A549 (cell line): ENCODE measurements around the gene COL12A1. TPM values are rescaled to one million over a fixed set of nuclear protein-coding genes. Genes with fewer than 3 reads are reported as not detected.

Experiments
- ATAC-seq, 2 experiments: fragments of 200-7000 bp in 1 of 2; fragments of >200 bp in 1 of 2; cut with Nextera tagmentation in 1 of 2; cut with Tn5 transposase in 1 of 2; 3 replicates each; pipeline versions ENCODE4 v1.8.0 to v1.9.1; 2018 to 2020; ENCODE audit warnings: mild to moderate bottlenecking in 1 of 2, moderate library complexity in 1 of 2
- CTCF ChIA-PET: fragments of 300-600 bp; sonication (Branson Sonifier 250); formaldehyde crosslinking; extraction: SDS; loops from one replicate; lab custom pipeline; 2021; ENCODE audit warnings: antibody characterized with exemption, inconsistent platforms; lab: Yijun Ruan, JAX
- POLR2A ChIA-PET: fragments of 350-600 bp; formaldehyde crosslinking; extraction: SDS; loops from one replicate; lab custom pipeline; 2021; ENCODE audit warnings: antibody characterized with exemption, inconsistent platforms; lab: Yijun Ruan, JAX
- DNase-seq, 2 experiments: peaks; one replicate each; pipeline versions ENCODE4 v3.0.0 to v3.0.0-alpha.2; 2011 to 2016; ENCODE audit warnings: low read depth in 1 of 2, low spot score in 1 of 2
- FAIRE-seq: peaks from 2 replicates; lab custom pipeline; 2011; peaks lifted over from hg19 to GRCh38; lab: Jason Lieb, UNC
- H3K27ac ChIP-seq, 2 experiments: fragments of >200 bp; sonication (Bioruptor Twin); formaldehyde crosslinking; 3 replicates each; pipeline ENCODE4 v1.5.1; 2016 to 2017
- H3K4me1 ChIP-seq: fragments of >200 bp; sonication (Bioruptor Twin); formaldehyde crosslinking; 3 replicates; pipeline ENCODE4 v1.6.1; 2016
- H3K4me2 ChIP-seq: fragments of >200 bp; sonication (Bioruptor Twin); formaldehyde crosslinking; 3 replicates; pipeline ENCODE4 v1.6.1; 2016
- H3K4me3 ChIP-seq: fragments of >200 bp; sonication (Bioruptor Twin); formaldehyde crosslinking; 3 replicates; pipeline ENCODE4 v1.5.1; 2016
- H3K9me3 ChIP-seq: fragments of >200 bp; sonication (Bioruptor Twin); formaldehyde crosslinking; 3 replicates; pipeline ENCODE4 v1.6.1; 2016
- BHLHE40 ChIP-seq: IDR thresholded peaks from 2 replicates; pipeline ENCODE4 v1.6.1; 2012; ENCODE audit warnings: low read depth, low read length, inconsistent platforms
- CBX2 ChIP-seq: fragments of 200-600 bp; sonication (generic); IDR thresholded peaks from 2 replicates; pipeline ENCODE4 v1.6.1; 2016; ENCODE audit warnings: low read depth, mild to moderate bottlenecking, borderline replicate concordance
- CHD2 ChIP-seq: fragments of 150-350 bp; IDR thresholded peaks from 2 replicates; pipeline ENCODE4 v1.6.1; 2014; ENCODE audit warnings: low read length; ENCODE audit not compliant: partially characterized antibody
- CHD4 ChIP-seq: fragments of 200-600 bp; sonication (generic); IDR thresholded peaks from 2 replicates; pipeline ENCODE4 v1.6.1; 2016; ENCODE audit warnings: antibody characterized with exemption, mild to moderate bottlenecking, borderline replicate concordance
- EHF ChIP-seq: fragments of 250-450 bp; sonication (Bioruptor Pico); IDR thresholded peaks from 2 replicates; pipeline ENCODE4 v1.5.0; 2020; ENCODE audit warnings: mild to moderate bottlenecking
- EHMT2 ChIP-seq: fragments of 200-600 bp; sonication (generic); IDR thresholded peaks from 2 replicates; pipeline ENCODE4 v1.6.1; 2016; ENCODE audit warnings: antibody characterized with exemption, low read depth, mild to moderate bottlenecking, moderate library complexity
- EP300 ChIP-seq, 2 experiments: fragments of >200 bp; sonication (Bioruptor Twin); formaldehyde crosslinking; IDR thresholded peaks; 2 replicates in 1 of 2; 3 replicates in 1 of 2; pipeline ENCODE4 v1.6.1; 2016 to 2017
- FOSB ChIP-seq: fragments of 250-450 bp; sonication (Bioruptor Pico); IDR thresholded peaks from 2 replicates; pipeline ENCODE4 v1.5.0; 2020; ENCODE audit warnings: mild to moderate bottlenecking, moderate library complexity
- FOXS1 ChIP-seq: fragments of 250-450 bp; sonication (Bioruptor Pico); IDR thresholded peaks from 2 replicates; pipeline ENCODE4 v1.5.0; 2020; ENCODE audit warnings: mild to moderate bottlenecking, moderate library complexity
- GATA3 ChIP-seq: IDR thresholded peaks from 2 replicates; pipeline ENCODE4 v1.6.1; 2012; ENCODE audit warnings: borderline replicate concordance
- HEYL ChIP-seq: fragments of 250-450 bp; sonication (Bioruptor Pico); IDR thresholded peaks from 2 replicates; pipeline ENCODE4 v1.8.0; 2021; ENCODE audit warnings: mild to moderate bottlenecking, moderate library complexity
- HOXA7 ChIP-seq: fragments of 250-450 bp; sonication (Bioruptor Pico); IDR thresholded peaks from 2 replicates; pipeline ENCODE4 v1.5.0; 2020; ENCODE audit warnings: mild to moderate bottlenecking, moderate library complexity
- JUN ChIP-seq, 2 experiments: fragments of >200 bp; sonication (Bioruptor Twin); formaldehyde crosslinking; IDR thresholded peaks; 2 replicates in 1 of 2; 3 replicates in 1 of 2; pipeline ENCODE4 v1.6.1; 2016 to 2017
- KDM1A ChIP-seq: fragments of 200-600 bp; sonication (generic); IDR thresholded peaks from 2 replicates; pipeline ENCODE4 v1.6.1; 2016; ENCODE audit warnings: low read depth, mild to moderate bottlenecking
- KDM5A ChIP-seq: fragments of 200-600 bp; sonication (generic); IDR thresholded peaks from 2 replicates; pipeline ENCODE4 v1.6.1; 2016; ENCODE audit warnings: antibody characterized with exemption, mild to moderate bottlenecking
- MAFK ChIP-seq: fragments of 450-650 bp; IDR thresholded peaks from 2 replicates; pipeline ENCODE4 v1.6.1; 2014; ENCODE audit not compliant: partially characterized antibody
- NFE2L2 ChIP-seq: fragments of 150-350 bp; conservative IDR thresholded peaks from 2 replicates; pipeline ENCODE4 v1.6.1; 2014; ENCODE audit warnings: low read length
- NR3C1 ChIP-seq: fragments of >200 bp; sonication (Bioruptor Twin); formaldehyde crosslinking; IDR thresholded peaks from 3 replicates; pipeline ENCODE4 v1.6.1; 2017
- RAD21 ChIP-seq, 2 experiments: fragments of >200 bp in 1 of 2; sonication (Bioruptor Twin) in 1 of 2; formaldehyde crosslinking in 1 of 2; IDR thresholded peaks in 1 of 2; conservative IDR thresholded peaks in 1 of 2; 2 replicates in 1 of 2; 3 replicates in 1 of 2; pipeline ENCODE4 v1.6.1; 2012 to 2018; ENCODE audit warnings: inconsistent platforms in 1 of 2
- REST ChIP-seq: fragments of 200-600 bp; sonication (generic); IDR thresholded peaks from 2 replicates; pipeline ENCODE4 v1.6.1; 2016; ENCODE audit warnings: antibody characterized with exemption, mild to moderate bottlenecking, moderate library complexity
- RFX5 ChIP-seq: fragments of 450-650 bp; IDR thresholded peaks from 2 replicates; pipeline ENCODE4 v1.7.1; 2014; ENCODE audit warnings: antibody characterized with exemption, mild to moderate bottlenecking, moderate library complexity
- SREBF2 ChIP-seq: fragments of 450-650 bp; IDR thresholded peaks from 2 replicates; pipeline ENCODE4 v1.6.1; 2014; ENCODE audit warnings: mild to moderate bottlenecking, moderate library complexity
- TFCP2L1 ChIP-seq: fragments of 250-450 bp; sonication (Bioruptor Pico); IDR thresholded peaks from 2 replicates; pipeline ENCODE4 v1.5.0; 2021; ENCODE audit warnings: mild to moderate bottlenecking
- TP53 ChIP-seq: fragments of 250-450 bp; sonication (Bioruptor Pico); IDR thresholded peaks from 2 replicates; pipeline ENCODE4 v1.5.0; 2021; ENCODE audit warnings: mild to moderate bottlenecking, moderate library complexity
- ZFP36 ChIP-seq: fragments of 450-650 bp; IDR thresholded peaks from 2 replicates; pipeline ENCODE4 v1.6.1; 2014; ENCODE audit warnings: borderline replicate concordance; ENCODE audit not compliant: partially characterized antibody
- ZNF302 ChIP-seq: fragments of 250-450 bp; sonication (Bioruptor Pico); IDR thresholded peaks from 2 replicates; pipeline ENCODE4 v1.9.0; 2021; ENCODE audit warnings: inconsistent platforms, mild to moderate bottlenecking, moderate library complexity
- WGBS: methylation state at CpG from one replicate; pipeline ENCODE4 v1.1.6; 2017; ENCODE audit errors: missing lambda C conversion rate; 5-methylcytosine and 5-hydroxymethylcytosine counted together
- polyA plus RNA-seq, 4 experiments: library from polyadenylated mRNA; depleted of rRNA in 3 of 4; stranded (reverse); fragments of >200 nt; fragmentation: RNase III in 1 of 4; extraction: RNeasy Plus Mini Kit Qiagen cat#74134 plus additional on column Dnase treatment in 1 of 4; gene quantifications; 2 replicates in 3 of 4; 3 replicates in 1 of 4; pipeline ENCODE4 v1.2.3, GENCODE V29; 2011 to 2017
- TF ChIP-seq, protein P1 (sequence below): fragments of 250-450 bp; sonication (Bioruptor Pico); IDR thresholded peaks from 2 replicates; pipeline ENCODE4 v1.5.0; 2021; ENCODE audit warnings: mild to moderate bottlenecking, moderate library complexity, borderline replicate concordance
- TF ChIP-seq, protein P2 (sequence below): fragments of >200 bp; sonication (Bioruptor Twin); formaldehyde crosslinking; IDR thresholded peaks from 3 replicates; pipeline ENCODE4 v1.5.1; 2016

The COL12A1 gene
- polyA plus RNA-seq, 2 of the 4 experiments (the other 2 are of a cell fraction): 6.3 to 11.2 TPM

- Histone ChIP-seq H3K9me3 (no peaks in the 10 kb centered on the region), H3K4me2 (no peak overlapping the region), H3K27ac (no peak overlapping the region), H3K4me3 (no peak overlapping the region), H3K4me1 (no peaks in the 10 kb centered on the region)
- ChIA-PET CTCF (no interaction called here), POLR2A (no interaction called here)
- FAIRE-seq (no peak), ATAC-seq (no peak), DNase-seq (no peak)
- TF ChIP-seq GATA3 (no peak), NFE2L2 (no peak), HEYL (CRISPR knock-in tag) (no peak), FOSB (CRISPR knock-in tag) (no peak), FOXS1 (no peak), REST (no peak), ZNF302 (no peak), EHMT2 (no peak), KDM5A (no peak), MAFK (no peak), JUN (IDR thresholded peaks at IDR 0.05) (no peak), RAD21 (conservative IDR thresholded peaks at IDR 0.05 in 1 of 2, IDR thresholded peaks at IDR 0.05 in 1 of 2) (no peak), KDM1A (no peak), TP53 (CRISPR knock-in tag) (no peak), CHD2 (no peak), HOXA7 (CRISPR knock-in tag) (no peak)
- TF ChIP-seq, protein P1, sequence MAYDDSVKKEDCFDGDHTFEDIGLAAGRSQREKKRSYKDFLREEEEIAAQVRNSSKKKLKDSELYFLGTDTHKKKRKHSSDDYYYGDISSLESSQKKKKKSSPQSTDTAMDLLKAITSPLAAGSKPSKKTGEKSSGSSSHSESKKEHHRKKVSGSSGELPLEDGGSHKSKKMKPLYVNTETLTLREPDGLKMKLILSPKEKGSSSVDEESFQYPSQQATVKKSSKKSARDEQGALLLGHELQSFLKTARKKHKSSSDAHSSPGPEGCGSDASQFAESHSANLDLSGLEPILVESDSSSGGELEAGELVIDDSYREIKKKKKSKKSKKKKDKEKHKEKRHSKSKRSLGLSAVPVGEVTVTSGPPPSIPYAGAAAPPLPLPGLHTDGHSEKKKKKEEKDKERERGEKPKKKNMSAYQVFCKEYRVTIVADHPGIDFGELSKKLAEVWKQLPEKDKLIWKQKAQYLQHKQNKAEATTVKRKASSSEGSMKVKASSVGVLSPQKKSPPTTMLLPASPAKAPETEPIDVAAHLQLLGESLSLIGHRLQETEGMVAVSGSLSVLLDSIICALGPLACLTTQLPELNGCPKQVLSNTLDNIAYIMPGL (CRISPR knock-in tag): no peak
- TF ChIP-seq, protein P2, sequence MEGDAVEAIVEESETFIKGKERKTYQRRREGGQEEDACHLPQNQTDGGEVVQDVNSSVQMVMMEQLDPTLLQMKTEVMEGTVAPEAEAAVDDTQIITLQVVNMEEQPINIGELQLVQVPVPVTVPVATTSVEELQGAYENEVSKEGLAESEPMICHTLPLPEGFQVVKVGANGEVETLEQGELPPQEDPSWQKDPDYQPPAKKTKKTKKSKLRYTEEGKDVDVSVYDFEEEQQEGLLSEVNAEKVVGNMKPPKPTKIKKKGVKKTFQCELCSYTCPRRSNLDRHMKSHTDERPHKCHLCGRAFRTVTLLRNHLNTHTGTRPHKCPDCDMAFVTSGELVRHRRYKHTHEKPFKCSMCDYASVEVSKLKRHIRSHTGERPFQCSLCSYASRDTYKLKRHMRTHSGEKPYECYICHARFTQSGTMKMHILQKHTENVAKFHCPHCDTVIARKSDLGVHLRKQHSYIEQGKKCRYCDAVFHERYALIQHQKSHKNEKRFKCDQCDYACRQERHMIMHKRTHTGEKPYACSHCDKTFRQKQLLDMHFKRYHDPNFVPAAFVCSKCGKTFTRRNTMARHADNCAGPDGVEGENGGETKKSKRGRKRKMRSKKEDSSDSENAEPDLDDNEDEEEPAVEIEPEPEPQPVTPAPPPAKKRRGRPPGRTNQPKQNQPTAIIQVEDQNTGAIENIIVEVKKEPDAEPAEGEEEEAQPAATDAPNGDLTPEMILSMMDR: no peak
- 85% methylated on average over 4 of the region's 4 CpGs for WGBS
These were observed 33.9 kb downstream of the COL12A1 start for GRCh38 chr6:75171986-75172385.

DNA sequence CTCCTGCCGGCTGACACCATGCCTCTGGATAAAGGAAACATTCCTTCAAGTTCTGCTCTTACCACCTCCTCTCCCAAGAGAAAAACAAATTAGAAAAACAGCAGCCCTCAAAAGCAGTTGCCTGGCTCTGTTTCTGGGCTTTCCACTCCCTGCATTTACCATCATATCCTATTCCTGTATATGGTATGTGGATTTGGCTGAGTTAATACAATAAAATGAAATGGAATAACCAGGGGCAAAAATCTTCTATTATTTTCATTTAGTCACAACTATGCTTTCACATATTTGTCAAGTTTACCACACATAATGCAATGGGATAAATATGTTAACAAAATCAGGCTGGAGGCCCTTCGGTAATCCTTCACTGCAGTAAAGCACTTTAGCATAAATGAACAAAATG, 34.3 kb downstream of the COL12A1 start:
- H3K4me2 ChIP-seq: no peak overlapping the region
- CTCF ChIA-PET: no interaction called here
- TF ChIP-seq HOXA7 (CRISPR knock-in tag): no peak
- no peak for TF ChIP-seq RFX5
- TF ChIP-seq, protein P1 (CRISPR knock-in tag): no peak
- TF ChIP-seq NR3C1: no peak
- TF ChIP-seq, protein P2: no peak
- no peak for TF ChIP-seq MAFK
- no peak for TF ChIP-seq EP300 (IDR thresholded peaks at IDR 0.05)
- TF ChIP-seq KDM1A: no peak
- TF ChIP-seq BHLHE40: no peak
- no peak for TF ChIP-seq TFCP2L1 (CRISPR knock-in tag)
- no peak for TF ChIP-seq CBX2
- TF ChIP-seq SREBF2: no peak
- TF ChIP-seq CHD4: no peak
- TF ChIP-seq ZFP36: no peak
- TF ChIP-seq EHF (CRISPR knock-in tag): no peak

More for the DNA sequence above, 34.3 kb downstream of the COL12A1 start:
- FAIRE-seq (no peak), DNase-seq (no peak), ATAC-seq (no peak)
- POLR2A ChIA-PET: no interaction called here
- Histone ChIP-seq H3K9me3 (no peaks in the 10 kb centered on the region), H3K4me1 (no peaks in the 10 kb centered on the region), H3K4me3 (no peak overlapping the region), H3K27ac (no peak overlapping the region)
- 89% methylated on average over 2 of the region's 2 CpGs for WGBS
